Keratinocyte (primary cell): ENCODE results near the gene SNCAIP. TPM values are rescaled to one million over a fixed set of nuclear protein-coding genes. Genes with fewer than 3 reads are reported as not detected.

ENCODE experiments used
- DNase-seq: peaks from one replicate; pipeline ENCODE4 v3.0.0-alpha.2; 2011; ENCODE audit warnings: low read depth, missing footprints, low spot score
- FAIRE-seq: peaks from 2 replicates; lab custom pipeline; 2011; peaks lifted over from hg19 to GRCh38; lab: Jason Lieb, UNC
- H2AFZ ChIP-seq: 2 replicates; pipeline ENCODE4 v1.6.0; 2012; ENCODE audit warnings: low read length, control low read depth, inconsistent platforms; ENCODE audit not compliant: control insufficient read depth
- H3K27ac ChIP-seq: 2 replicates; pipeline ENCODE4 v1.5.1; 2011; ENCODE audit warnings: low read length; ENCODE audit not compliant: control insufficient read depth, insufficient read depth
- H3K27me3 ChIP-seq: 3 replicates; pipeline ENCODE4 v1.6.0; 2011; ENCODE audit warnings: low read length; ENCODE audit not compliant: control insufficient read depth, insufficient read depth; ENCODE audit errors: extremely low read depth
- H3K36me3 ChIP-seq, 2 experiments: 2 replicates in 1 of 2; 3 replicates in 1 of 2; pipeline ENCODE4 v1.5.1; 2011; ENCODE audit warnings: low read length in 2 of 2, mild to moderate bottlenecking in 1 of 2; ENCODE audit not compliant: control insufficient read depth in 2 of 2, insufficient read depth in 2 of 2; ENCODE audit errors: extremely low read depth in 1 of 2
- H3K4me1 ChIP-seq: 3 replicates; pipeline ENCODE4 v1.5.1; 2011; ENCODE audit warnings: low read length; ENCODE audit not compliant: control insufficient read depth, insufficient read depth; ENCODE audit errors: extremely low read depth
- H3K4me2 ChIP-seq: 3 replicates; pipeline ENCODE4 v1.6.0; 2011; ENCODE audit warnings: low read depth, low read length; ENCODE audit not compliant: control insufficient read depth, insufficient read depth; ENCODE audit errors: extremely low read depth
- H3K4me3 ChIP-seq, 3 experiments: fragments of 200-600 bp in 1 of 3; sonication (generic) in 1 of 3; 2 replicates in 2 of 3; 3 replicates in 1 of 3; pipeline ENCODE4 v1.5.1; 2011 to 2016; ENCODE audit warnings: low read length in 3 of 3, mild to moderate bottlenecking in 3 of 3, control low read depth in 2 of 3, inconsistent platforms in 1 of 3, low read depth in 1 of 3, mixed read lengths in 1 of 3, mixed run types in 1 of 3, moderate library complexity in 1 of 3; ENCODE audit not compliant: control insufficient read depth in 2 of 3, insufficient read depth in 2 of 3; ENCODE audit errors: extremely low read depth in 1 of 3
- H3K79me2 ChIP-seq: 2 replicates; pipeline ENCODE4 v1.6.0; 2012; ENCODE audit warnings: low read length; ENCODE audit not compliant: control insufficient read depth, insufficient read depth
- H3K9ac ChIP-seq: 3 replicates; pipeline ENCODE4 v1.6.0; 2011; ENCODE audit warnings: low read length; ENCODE audit not compliant: control insufficient read depth, insufficient read depth; ENCODE audit errors: extremely low read depth
- H3K9me1 ChIP-seq: 3 replicates; pipeline ENCODE4 v1.6.0; 2011; ENCODE audit warnings: low read length; ENCODE audit not compliant: control insufficient read depth, insufficient read depth; ENCODE audit errors: extremely low read depth
- H3K9me3 ChIP-seq: 2 replicates; pipeline ENCODE4 v1.5.1; 2012; ENCODE audit warnings: low read depth, low read length; ENCODE audit not compliant: control insufficient read depth
- H4K20me1 ChIP-seq: 3 replicates; pipeline ENCODE4 v1.6.0; 2011; ENCODE audit warnings: low read length; ENCODE audit not compliant: control insufficient read depth, insufficient read depth; ENCODE audit errors: extremely low read depth
- EZH2 ChIP-seq: IDR thresholded peaks from one replicate; pipeline ENCODE4 v1.6.1; 2012; ENCODE audit warnings: inconsistent platforms, mild to moderate bottlenecking, low read length, moderate library complexity
- dilution Hi-C: fragments of 300-500 bp; cut with MboI; formaldehyde crosslinking; loops from one replicate; pipeline ENCODE4 v1.7.0; 2020; ENCODE audit warnings: low sequenced_read_pairs; ENCODE audit not compliant: extremely low pct_ligation_motif_present
- polyA plus RNA-seq, 5 experiments: library from polyadenylated mRNA; depleted of rRNA in 3 of 5; stranded (reverse) in 3 of 5; stranded (forward) in 1 of 5; unstranded in 1 of 5; fragments of >200 nt; gene quantifications; 1 replicate in 1 of 5; 2 replicates in 3 of 5; 3 replicates in 1 of 5; pipeline versions ENCODE4 v1.2.1 to v1.2.3, GENCODE V29; 2011 to 2012; ENCODE audit warnings: missing spikeins in 2 of 5, low read depth in 1 of 5, low replicate concordance in 1 of 5
- TF ChIP-seq, protein P1 (sequence below), 3 experiments: IDR thresholded peaks in 1 of 3; conservative IDR thresholded peaks in 1 of 3; optimal IDR thresholded peaks in 1 of 3; 2 replicates in 2 of 3; 3 replicates in 1 of 3; pipeline versions ENCODE3 to v1.5.1; 2011; ENCODE audit warnings: low read length in 3 of 3, mild to moderate bottlenecking in 3 of 3, moderate library complexity in 2 of 3, control low read depth in 1 of 3, inconsistent platforms in 1 of 3; ENCODE audit not compliant: insufficient read depth in 2 of 3; ENCODE audit errors: extremely low read depth in 1 of 3

The SNCAIP gene
- polyA plus RNA-seq, 1 donor (not counting 4 experiments of a cell fraction or from before 2014, with no cell fraction given) = not detected

DNA sequence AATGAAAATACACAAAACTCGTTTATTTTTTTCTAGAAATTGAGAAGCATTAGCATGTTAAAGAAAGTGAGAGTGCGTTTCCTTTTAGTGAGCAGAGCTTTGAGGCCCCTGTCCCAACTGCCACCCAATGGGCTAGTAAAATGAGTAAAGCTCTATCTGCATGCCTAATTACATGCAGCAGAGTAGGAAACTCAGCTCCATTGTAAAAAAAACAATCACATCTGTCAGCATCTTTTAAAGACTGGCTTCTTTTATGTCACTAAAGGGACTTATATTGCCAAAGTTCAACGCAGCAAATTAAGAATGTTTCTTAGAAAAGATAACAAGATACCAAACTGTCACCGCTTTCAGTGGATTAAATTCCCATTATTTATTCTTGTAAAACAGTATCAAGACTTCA is 154.0 kb downstream of the SNCAIP start:
- H3K4me3 ChIP-seq = no peak overlapping the region
- dilution Hi-C loops = no loop called here
- FAIRE-seq = no peak

GRCh38 chr5:122468351-122469116 is 156.5 kb downstream of the SNCAIP start:
- Histone ChIP-seq H3K27me3 (no peaks in the 10 kb centered on the region), H3K36me3 (no peaks in the 10 kb centered on the region), H4K20me1 (no peaks in the 10 kb centered on the region), H3K79me2 (no peaks in the 10 kb centered on the region), H3K9me3 (no peaks in the 10 kb centered on the region), H3K9me1 (no peaks in the 10 kb centered on the region), H2AFZ (no peak overlapping the region), H3K4me3 (no peak overlapping the region), H3K4me2 (no peak overlapping the region), H3K9ac (no peak overlapping the region), H3K27ac (no peak overlapping the region), H3K4me1 (no peaks in the 10 kb centered on the region)
- no peak for FAIRE-seq
- TF ChIP-seq, protein P1, sequence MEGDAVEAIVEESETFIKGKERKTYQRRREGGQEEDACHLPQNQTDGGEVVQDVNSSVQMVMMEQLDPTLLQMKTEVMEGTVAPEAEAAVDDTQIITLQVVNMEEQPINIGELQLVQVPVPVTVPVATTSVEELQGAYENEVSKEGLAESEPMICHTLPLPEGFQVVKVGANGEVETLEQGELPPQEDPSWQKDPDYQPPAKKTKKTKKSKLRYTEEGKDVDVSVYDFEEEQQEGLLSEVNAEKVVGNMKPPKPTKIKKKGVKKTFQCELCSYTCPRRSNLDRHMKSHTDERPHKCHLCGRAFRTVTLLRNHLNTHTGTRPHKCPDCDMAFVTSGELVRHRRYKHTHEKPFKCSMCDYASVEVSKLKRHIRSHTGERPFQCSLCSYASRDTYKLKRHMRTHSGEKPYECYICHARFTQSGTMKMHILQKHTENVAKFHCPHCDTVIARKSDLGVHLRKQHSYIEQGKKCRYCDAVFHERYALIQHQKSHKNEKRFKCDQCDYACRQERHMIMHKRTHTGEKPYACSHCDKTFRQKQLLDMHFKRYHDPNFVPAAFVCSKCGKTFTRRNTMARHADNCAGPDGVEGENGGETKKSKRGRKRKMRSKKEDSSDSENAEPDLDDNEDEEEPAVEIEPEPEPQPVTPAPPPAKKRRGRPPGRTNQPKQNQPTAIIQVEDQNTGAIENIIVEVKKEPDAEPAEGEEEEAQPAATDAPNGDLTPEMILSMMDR (optimal IDR thresholded peaks at IDR 0.05 in 1 of 3, IDR thresholded peaks at IDR 0.05 in 1 of 3, conservative IDR thresholded peaks at IDR 0.05 in 1 of 3; ENCODE audit: extremely low read depth in 1 of 3, insufficient read depth in 2 of 3, low read length in 3 of 3) = peak in 1 of 3 experiments; percentile 3
- no peak for TF ChIP-seq EZH2
- no peak for DNase-seq
- dilution Hi-C loops = no loop called here

More for the DNA sequence above, 154.0 kb downstream of the SNCAIP start:
- H3K9ac ChIP-seq = no peak overlapping the region
- H2AFZ ChIP-seq = no peak overlapping the region
- H3K79me2 ChIP-seq = no peaks in the 10 kb centered on the region
- no peaks in the 10 kb centered on the region for H3K36me3 ChIP-seq
- H4K20me1 ChIP-seq = no peaks in the 10 kb centered on the region
- no peaks in the 10 kb centered on the region for H3K4me1 ChIP-seq
- no peaks in the 10 kb centered on the region for H3K27me3 ChIP-seq
- no peaks in the 10 kb centered on the region for H3K9me1 ChIP-seq
- H3K9me3 ChIP-seq = no peaks in the 10 kb centered on the region
- no peak for DNase-seq
- no peak for TF ChIP-seq EZH2
- TF ChIP-seq, protein P1 (optimal IDR thresholded peaks at IDR 0.05 in 1 of 3, IDR thresholded peaks at IDR 0.05 in 1 of 3, conservative IDR thresholded peaks at IDR 0.05 in 1 of 3; ENCODE audit: extremely low read depth in 1 of 3, insufficient read depth in 2 of 3, low read length in 3 of 3) = no peak
- no peak overlapping the region for H3K27ac ChIP-seq
- H3K4me2 ChIP-seq = no peak overlapping the region
